Thymus (tissue), 11 donors: ENCODE results near the gene CNOT6L. TPM values are rescaled to one million over a fixed set of nuclear protein-coding genes. Genes with fewer than 3 reads are reported as not detected.
A peak's percentile ranks its signal among the peaks of the same experiment; 100 is the strongest.

Experiments
- DNase-seq, 9 donors: peaks; one replicate each; pipeline ENCODE4 v3.0.0-alpha.2; 2013; ENCODE audit warnings: low spot score in 9 of 9, low read depth in 6 of 9, missing footprints in 1 of 9
- H3K27ac ChIP-seq, 2 donors: one replicate each; pipeline ENCODE4 v1.5.1; 2013; ENCODE audit warnings: control low read depth in 1 of 2, low read depth in 1 of 2, low read length in 1 of 2, mild to moderate bottlenecking in 1 of 2, moderate library complexity in 1 of 2
- H3K27me3 ChIP-seq, 2 donors: one replicate each; pipeline ENCODE4 v1.5.1; 2013; ENCODE audit warnings: low read length in 1 of 2; ENCODE audit not compliant: control insufficient read depth in 2 of 2, insufficient read depth in 1 of 2
- H3K36me3 ChIP-seq, 2 donors: one replicate each; pipeline ENCODE4 v1.5.1; 2013; ENCODE audit warnings: low read length in 1 of 2, mild to moderate bottlenecking in 1 of 2, moderate library complexity in 1 of 2; ENCODE audit not compliant: control insufficient read depth in 2 of 2, insufficient read depth in 2 of 2
- H3K4me1 ChIP-seq, 2 donors: one replicate each; pipeline ENCODE4 v1.5.1; 2013; ENCODE audit warnings: low read length in 2 of 2; ENCODE audit not compliant: control insufficient read depth in 2 of 2, insufficient read depth in 2 of 2
- H3K4me3 ChIP-seq, 2 donors: one replicate each; pipeline ENCODE4 v1.5.1; 2013; ENCODE audit warnings: low read length in 2 of 2, control low read depth in 1 of 2, mild to moderate bottlenecking in 1 of 2
- H3K9me3 ChIP-seq, 2 donors: one replicate each; pipeline ENCODE4 v1.5.1; 2013; ENCODE audit warnings: low read length in 1 of 2, mild to moderate bottlenecking in 1 of 2; ENCODE audit not compliant: control insufficient read depth in 2 of 2, insufficient read depth in 1 of 2
- WGBS: extraction: QIAGEN DNeasy Blood & Tissue Kit; methylation state at CpG from one replicate; pipeline ENCODE4 v1.1.7; 2013; 5-methylcytosine and 5-hydroxymethylcytosine counted together
- polyA plus RNA-seq: library from polyadenylated mRNA; stranded (reverse); fragments of 200-250 nt; gene quantifications from one replicate; pipeline ENCODE4 v1.2.3, GENCODE V29; 2013
- total RNA-seq: library from RNA; stranded (reverse); fragments of 120-200 nt; gene quantifications from one replicate; pipeline ENCODE4 v1.2.4, GENCODE V29; 2013
- donor health status: healthy.

The CNOT6L gene
- total and polyA plus RNA-seq, 2 donors: 28.4 to 39.4 TPM

DNA sequence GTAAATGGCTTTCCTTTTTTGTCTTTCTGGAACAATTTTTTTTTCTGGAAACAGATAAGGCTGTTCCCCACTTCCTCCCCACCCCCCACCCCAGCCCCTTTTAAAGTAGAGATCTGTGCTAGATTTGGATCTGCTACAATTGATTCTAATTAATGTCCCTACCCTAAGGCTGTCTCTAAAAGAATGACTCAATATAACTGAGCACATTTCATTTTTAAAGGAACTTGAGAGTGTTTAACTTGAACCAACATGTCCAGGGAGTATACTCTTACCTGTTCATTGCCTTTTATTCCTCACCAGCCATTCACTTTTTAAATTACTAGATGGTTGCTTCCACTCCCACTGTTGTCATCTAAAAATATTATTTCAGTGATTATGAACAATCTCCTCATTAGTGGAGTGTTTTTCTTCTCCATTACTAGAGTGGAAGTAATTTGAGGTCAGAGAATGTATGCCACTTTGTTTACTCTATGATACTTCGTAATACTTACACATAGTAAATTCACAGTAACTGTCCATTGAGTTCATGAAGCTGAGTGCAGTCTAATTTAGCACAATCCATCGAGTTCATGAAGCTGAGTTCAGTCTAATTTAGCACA, 14.1 kb upstream of the CNOT6L start:
- Histone ChIP-seq H3K4me3 (no peak overlapping the region), H3K27ac (peak overlapping the region in 1 of 2 donors; percentile 3), H3K27me3 (no peaks in the 10 kb centered on the region), H3K4me1 (peaks cover 5 to 7% of the 10 kb centered on the region in 2 donors), H3K9me3 (no peaks in the 10 kb centered on the region), H3K36me3 (no peaks in the 10 kb centered on the region)
- WGBS: 90% methylated on average over 2 of the region's 2 CpGs
- DNase-seq: no peak

DNA sequence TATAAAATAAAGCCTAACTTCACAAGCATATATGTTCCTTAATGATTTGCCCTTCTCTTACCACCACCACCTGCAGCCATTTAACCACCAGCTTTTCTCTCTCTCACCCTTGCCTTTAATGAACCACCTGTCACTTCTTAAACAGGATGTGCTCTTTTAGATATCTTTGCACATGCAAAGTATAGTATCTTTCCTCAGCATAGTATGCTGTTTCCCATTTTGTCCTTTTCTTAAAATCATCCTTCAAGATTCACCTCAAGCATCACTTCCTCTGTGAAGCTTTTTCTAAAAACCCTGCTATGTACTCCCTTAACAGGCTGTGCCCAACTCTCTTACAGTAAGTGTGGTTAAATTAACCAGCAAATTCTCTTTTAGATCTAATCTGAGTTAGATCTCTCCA, 8.2 kb upstream of the CNOT6L start:
- Histone ChIP-seq H3K27ac (peak overlapping the region; percentile 62 to 89), H3K27me3 (no peaks in the 10 kb centered on the region), H3K4me1 (peaks cover 15 to 33% of the 10 kb centered on the region in 2 donors), H3K9me3 (no peaks in the 10 kb centered on the region), H3K4me3 (no peak overlapping the region), H3K36me3 (no peaks in the 10 kb centered on the region)
- DNase-seq: peak in 7 of 9 donors; percentile 33 to 86 (median 63)

GRCh38 chr4:77826275-77826674, 7.1 kb upstream of the CNOT6L start:
- H3K4me3 ChIP-seq: no peak overlapping the region
- no peaks in the 10 kb centered on the region for H3K36me3 ChIP-seq
- no peaks in the 10 kb centered on the region for H3K27me3 ChIP-seq
- H3K9me3 ChIP-seq: no peaks in the 10 kb centered on the region
- WGBS: 86% methylated on average over 6 of the region's 6 CpGs
- H3K27ac ChIP-seq: peak overlapping the region in 1 of 2 donors; percentile 89
- peaks cover 15 to 42% of the 10 kb centered on the region in 2 donors for H3K4me1 ChIP-seq
- no peak for DNase-seq

- H3K4me3 ChIP-seq: peak overlapping the region; percentile 85 to 100
- WGBS: 3% methylated on average over 1 of the region's 1 CpG
Measured at GRCh38 chr4:77821775-77822174, 2.6 kb upstream of the CNOT6L start.

DNA sequence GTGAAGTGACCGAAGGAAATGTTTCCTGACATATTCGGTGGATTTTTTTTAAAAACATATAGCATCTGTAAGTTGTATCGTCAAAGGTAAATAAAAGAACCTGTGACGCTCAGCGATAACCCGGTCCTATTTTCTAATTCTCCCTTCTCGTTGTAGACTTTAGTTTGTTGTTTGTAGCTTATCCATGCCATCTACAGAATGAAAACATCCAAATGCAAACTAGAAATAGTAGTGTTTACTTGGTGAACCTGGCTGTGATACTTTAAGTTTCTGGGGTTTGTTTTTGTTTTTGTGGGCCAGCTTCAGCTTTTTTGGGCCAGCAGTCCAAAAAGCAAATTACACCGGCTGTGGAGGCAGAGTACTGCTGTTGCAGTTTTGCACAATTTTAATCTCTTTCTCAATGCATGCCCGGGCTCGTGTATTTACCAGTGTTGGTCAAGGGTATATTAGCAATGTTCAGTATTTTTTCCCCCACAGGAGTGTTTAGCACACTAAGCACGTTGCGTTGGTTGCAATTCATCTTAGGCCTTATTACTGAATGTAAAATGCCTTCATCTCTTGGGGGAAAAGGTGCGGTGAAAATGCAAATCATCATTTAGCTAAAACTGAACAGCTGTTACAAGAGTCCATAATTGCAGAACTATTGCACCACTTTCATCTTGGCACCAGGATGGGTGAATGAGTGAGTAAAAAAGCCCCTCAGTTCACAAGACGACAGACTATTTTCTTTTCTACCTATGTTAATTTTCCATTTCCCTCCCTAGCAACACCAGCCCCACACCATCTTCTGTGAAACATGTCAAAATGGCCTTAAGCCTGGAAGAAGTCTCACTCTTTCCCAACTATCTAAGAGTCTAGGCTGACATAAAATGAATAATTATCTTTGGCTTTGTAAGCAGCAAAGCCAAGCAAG, 1.7 kb upstream of the CNOT6L start:
- Histone ChIP-seq H3K36me3 (no peaks in the 10 kb centered on the region), H3K4me3 (peak overlapping the region; percentile 85 to 100), H3K27me3 (no peaks in the 10 kb centered on the region), H3K9me3 (no peaks in the 10 kb centered on the region), H3K27ac (peak overlapping the region; percentile 100), H3K4me1 (peaks cover 0 to 30% of the 10 kb centered on the region in 2 donors)
- 6% methylated on average over 14 of the region's 14 CpGs for WGBS
- peak in 4 of 9 donors; percentile 19 to 63 (median 30) for DNase-seq

More at GRCh38 chr4:77821775-77822174, 2.6 kb upstream of the CNOT6L start:
- H3K36me3 ChIP-seq: no peaks in the 10 kb centered on the region
- peak overlapping the region; percentile 94 to 100 for H3K27ac ChIP-seq
- peak in 4 of 9 donors; percentile 31 to 77 (median 43) for DNase-seq
- peaks cover 5 to 31% of the 10 kb centered on the region in 2 donors for H3K4me1 ChIP-seq
- no peaks in the 10 kb centered on the region for H3K9me3 ChIP-seq
- no peaks in the 10 kb centered on the region for H3K27me3 ChIP-seq

GRCh38 chr4:77819843-77820648, 878 bp upstream of the CNOT6L start:
- whole genome bisulfite sequencing: under 1% methylated on average over 81 of the region's 81 CpGs
- peak overlapping the region; percentile 85 to 100 for H3K4me3 ChIP-seq
- H3K27me3 ChIP-seq: no peaks in the 10 kb centered on the region
- no peaks in the 10 kb centered on the region for H3K36me3 ChIP-seq
- no peaks in the 10 kb centered on the region for H3K9me3 ChIP-seq
- H3K4me1 ChIP-seq: peaks cover 4 to 33% of the 10 kb centered on the region in 2 donors
- peak in 8 of 9 donors; percentile 87 to 97 (median 94) for DNase-seq
- peak overlapping the region; percentile 100 for H3K27ac ChIP-seq

DNA sequence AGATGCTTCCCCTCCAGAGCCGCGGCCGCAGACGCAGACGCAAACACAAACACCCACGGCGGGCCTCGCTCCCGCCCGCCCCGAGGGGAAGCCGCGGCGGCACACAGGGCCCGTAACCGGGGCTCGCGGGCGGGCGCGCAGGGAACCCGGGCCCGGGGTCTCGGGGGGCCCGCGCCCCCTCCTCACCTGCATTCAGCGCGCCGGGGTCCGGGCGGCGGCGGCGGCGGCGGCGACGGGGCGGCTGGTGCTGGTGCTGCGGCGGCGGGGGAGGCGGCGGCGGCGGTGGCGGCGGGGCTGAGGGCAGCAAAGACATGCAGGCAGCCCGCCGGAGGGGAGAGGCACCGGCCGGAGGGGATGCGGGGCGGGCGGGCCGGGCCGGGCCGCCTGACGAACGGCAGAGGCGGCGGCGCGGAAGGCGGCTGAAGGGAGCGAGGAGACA, 255 bp upstream of the CNOT6L start:
- Histone ChIP-seq H3K4me1 (peaks cover 4 to 33% of the 10 kb centered on the region in 2 donors), H3K9me3 (no peaks in the 10 kb centered on the region), H3K4me3 (peak overlapping the region; percentile 93 to 100), H3K36me3 (no peaks in the 10 kb centered on the region), H3K27ac (peak overlapping the region; percentile 100), H3K27me3 (no peaks in the 10 kb centered on the region)
- DNase-seq: no peak
- WGBS: under 1% methylated on average over 66 of the region's 66 CpGs

GRCh38 chr4:77818073-77818601, 1.0 kb downstream of the CNOT6L start:
- H3K9me3 ChIP-seq: no peaks in the 10 kb centered on the region
- H3K4me1 ChIP-seq: peaks cover 10 to 33% of the 10 kb centered on the region in 2 donors
- H3K27me3 ChIP-seq: no peaks in the 10 kb centered on the region
- peak overlapping the region; percentile 93 to 100 for H3K4me3 ChIP-seq
- H3K36me3 ChIP-seq: no peaks in the 10 kb centered on the region
- peak overlapping the region; percentile 90 to 100 for H3K27ac ChIP-seq
- DNase-seq: peak in 7 of 9 donors; percentile 38 to 87 (median 72)
- WGBS: 0% methylated on average over 13 of the region's 13 CpGs
